PC-3 (cell line): ENCODE measurements around the gene RPS6KA2. TPM values are rescaled to one million over a fixed set of nuclear protein-coding genes. Genes with fewer than 3 reads are reported as not detected.

Source experiments
- ATAC-seq: fragments of 200-7000 bp; cut with Tn5 transposase; 2 replicates; pipeline ENCODE4 v1.9.1; 2020; ENCODE audit warnings: mild to moderate bottlenecking, moderate library complexity
- BruUV-seq: library from RNA; stranded (reverse); fragments of 400-500 nt; replicated peaks from 2 replicates; lab custom pipeline; 2021; lab: Mats Ljungman, UMichigan
- CTCF ChIA-PET: fragments of 300-600 bp; sonication (Branson Sonifier 250); formaldehyde crosslinking; loops from one replicate; lab custom pipeline; 2022; ENCODE audit warnings: antibody characterized with exemption; lab: Charles Lee
- POLR2A ChIA-PET: fragments of 300-600 bp; sonication (Branson Sonifier 250); formaldehyde crosslinking; loops from one replicate; lab custom pipeline; 2022; ENCODE audit warnings: antibody characterized with exemption; ENCODE audit not compliant: unreplicated experiment; lab: Charles Lee
- DNase-seq: peaks from one replicate; pipeline ENCODE4 v3.0.0-alpha.2; 2015
- H2AFZ ChIP-seq: fragments of 300-600 bp; sonication (generic); 2 replicates; pipeline ENCODE4 v1.6.0; 2016; ENCODE audit warnings: antibody characterized with exemption, low read length
- H3F3A ChIP-seq: fragments of 300-600 bp; sonication (generic); one replicate; pipeline ENCODE4 v1.6.0; 2017; ENCODE audit warnings: antibody characterized with exemption, low read length, control low read depth, mild to moderate bottlenecking; ENCODE audit not compliant: unreplicated experiment
- H3K27ac ChIP-seq: fragments of 300-600 bp; sonication (generic); 2 replicates; pipeline ENCODE4 v1.5.1; 2016; ENCODE audit warnings: mild to moderate bottlenecking, low read length
- H3K27me3 ChIP-seq: fragments of 300-600 bp; sonication (generic); 2 replicates; pipeline ENCODE4 v1.6.1; 2016; ENCODE audit warnings: low read length, mixed read lengths
- H3K36me3 ChIP-seq: fragments of 300-600 bp; sonication (generic); 2 replicates; pipeline ENCODE4 v1.6.1; 2016; ENCODE audit warnings: low read depth, mixed run types, low read length, mixed read lengths
- H3K4me1 ChIP-seq: fragments of 300-600 bp; sonication (generic); 2 replicates; pipeline ENCODE4 v1.5.1; 2016; ENCODE audit warnings: low read length; ENCODE audit not compliant: insufficient read depth
- H3K4me2 ChIP-seq: fragments of 300-600 bp; sonication (generic); 2 replicates; pipeline ENCODE4 v1.6.0; 2016; ENCODE audit warnings: low read length
- H3K4me3 ChIP-seq: fragments of 300-600 bp; sonication (generic); 2 replicates; pipeline ENCODE4 v1.5.1; 2016; ENCODE audit warnings: mild to moderate bottlenecking, low read length, mixed read lengths
- H3K79me2 ChIP-seq: fragments of 300-600 bp; sonication (generic); 2 replicates; pipeline ENCODE4 v1.6.1; 2017; ENCODE audit warnings: low read length, mixed read lengths
- H3K9ac ChIP-seq: fragments of 300-600 bp; sonication (generic); 2 replicates; pipeline ENCODE4 v1.6.0; 2016; ENCODE audit warnings: mild to moderate bottlenecking, low read length
- H3K9me2 ChIP-seq: fragments of 300-600 bp; sonication (generic); replicated peaks from 2 replicates; pipeline ENCODE4 v1.6.1; 2016; ENCODE audit warnings: mixed run types, low read length, mixed read lengths
- H3K9me3 ChIP-seq: fragments of 300-600 bp; sonication (generic); 2 replicates; pipeline ENCODE4 v1.6.1; 2016; ENCODE audit warnings: low read length, mixed read lengths
- H4K20me1 ChIP-seq: fragments of 300-600 bp; sonication (generic); 2 replicates; pipeline ENCODE4 v1.6.1; 2016; ENCODE audit warnings: low read length, mixed read lengths
- CTCF ChIP-seq: fragments of 300-600 bp; sonication (generic); conservative IDR thresholded peaks from 2 replicates; pipeline ENCODE4 v1.5.1; 2017; ENCODE audit warnings: antibody characterized with exemption, low read depth, mild to moderate bottlenecking, low read length
- EZH2 ChIP-seq: fragments of 300-600 bp; sonication (generic); IDR thresholded peaks from one replicate; pipeline ENCODE4 v1.6.1; 2017; ENCODE audit warnings: antibody characterized with exemption, mild to moderate bottlenecking, low read length; ENCODE audit not compliant: unreplicated experiment
- EZH2phosphoT487 ChIP-seq: fragments of 300-600 bp; sonication (generic); IDR thresholded peaks from 2 replicates; pipeline ENCODE4 v1.6.1; 2018; ENCODE audit warnings: mild to moderate bottlenecking, antibody characterized with exemption, low read length, borderline replicate concordance
- intact Hi-C: fragments of 100-400 bp; cut with micrococcal nuclease; formaldehyde crosslinking; loops from 2 replicates; pipeline ENCODE4 v1.9.0; 2023
- total RNA-seq: library from RNA; depleted of rRNA; stranded (reverse); fragments of >200 nt; gene quantifications from 2 replicates; pipeline ENCODE4 v1.2.3, GENCODE V29; 2014

The RPS6KA2 gene
- total RNA-seq, 1 experiment from 2014 or later, result 5.1 TPM

- no peak overlapping the region for H2AFZ ChIP-seq
- ATAC-seq (no peak), DNase-seq (no peak)
- H3K9me2 ChIP-seq, result no peaks in the 10 kb centered on the region
- peaks cover 5% of the 10 kb centered on the region for H3F3A ChIP-seq
- BruUV-seq, result no TSS peak
- H3K27me3 ChIP-seq, result no peaks in the 10 kb centered on the region
- intact Hi-C loops, result loop anchor here (10.0 kb wide), 1 partner anchor 170 kb away; no protein-coding TSS in a partner anchor
- POLR2A ChIA-PET, result no interaction called here
- H3K4me2 ChIP-seq, result no peak overlapping the region
- no peak overlapping the region for H3K4me3 ChIP-seq
- no peaks in the 10 kb centered on the region for H3K79me2 ChIP-seq
- H3K9ac ChIP-seq, result no peak overlapping the region
- no peaks in the 10 kb centered on the region for H4K20me1 ChIP-seq
- TF ChIP-seq EZH2, result no peak
- no peak for TF ChIP-seq EZH2phosphoT487
- no peak for TF ChIP-seq CTCF
- H3K36me3 ChIP-seq, result no peaks in the 10 kb centered on the region
- H3K4me1 ChIP-seq, result peaks cover 43% of the 10 kb centered on the region
- H3K27ac ChIP-seq, result peak overlapping the region; percentile 59; the same call in 1 of the 2 replicates
- H3K9me3 ChIP-seq, result no peaks in the 10 kb centered on the region
- CTCF ChIA-PET, result no interaction called here
These were observed 72.7 kb downstream of the RPS6KA2 start for GRCh38 chr6:166554316-166554715.

DNA sequence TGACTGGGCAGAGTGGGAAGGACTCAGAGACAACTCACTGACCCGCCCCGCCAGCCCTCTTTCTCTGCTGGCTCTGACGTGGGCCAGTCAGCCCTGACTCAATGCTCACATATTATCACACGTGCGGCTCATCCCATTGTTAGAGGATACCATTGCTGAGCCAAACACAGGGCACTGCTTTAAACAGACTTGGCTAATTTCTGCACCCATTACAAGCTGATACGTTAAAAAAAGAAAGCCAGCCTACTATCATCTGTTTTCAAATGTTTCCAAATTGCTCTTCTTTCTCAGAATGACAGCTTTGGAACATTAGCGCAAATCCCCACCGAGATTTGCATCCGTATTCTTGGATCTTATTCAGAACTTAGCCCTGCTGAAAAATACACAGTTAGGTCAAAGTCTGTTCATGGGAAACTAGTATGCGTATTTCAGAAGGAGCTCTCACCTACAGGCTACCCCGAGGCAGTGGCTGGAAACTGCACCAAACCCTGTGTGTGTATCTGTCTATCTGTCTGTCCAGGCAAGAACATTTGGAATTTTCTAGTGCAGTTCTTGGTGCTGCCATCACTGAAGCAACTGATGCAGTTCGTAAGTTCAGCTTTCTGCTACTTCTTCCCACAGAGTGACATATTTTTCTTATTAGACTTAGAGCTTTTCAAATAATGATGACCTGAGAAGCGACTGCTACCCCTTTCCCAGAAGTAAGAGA lies 73.3 kb downstream of the RPS6KA2 start:
- Histone ChIP-seq H3K9ac (no peak overlapping the region), H4K20me1 (no peaks in the 10 kb centered on the region), H3F3A (peaks cover 5% of the 10 kb centered on the region), H3K27ac (peak overlapping the region; percentile 59), H3K4me1 (peaks cover 43% of the 10 kb centered on the region), H3K9me2 (no peaks in the 10 kb centered on the region), H3K27me3 (no peaks in the 10 kb centered on the region), H3K4me3 (no peak overlapping the region), H3K9me3 (no peaks in the 10 kb centered on the region), H3K36me3 (no peaks in the 10 kb centered on the region), H2AFZ (no peak overlapping the region), H3K79me2 (no peaks in the 10 kb centered on the region), H3K4me2 (peak overlapping the region; percentile 41)
- DNase-seq (peak; percentile 69), ATAC-seq (peak; percentile 28)
- BruUV-seq, result no TSS peak
- ChIA-PET CTCF (interaction anchor here (0.6 kb wide), 1 partner anchor 261 kb away, joined by 4 read pairs; no protein-coding TSS in a partner anchor), POLR2A (no interaction called here)
- intact Hi-C loops, result loop anchor here (10.0 kb wide), 1 partner anchor 171 kb away; no protein-coding TSS in a partner anchor
- no peak for TF ChIP-seq CTCF
- TF ChIP-seq EZH2phosphoT487, result no peak
- TF ChIP-seq EZH2, result no peak

DNA sequence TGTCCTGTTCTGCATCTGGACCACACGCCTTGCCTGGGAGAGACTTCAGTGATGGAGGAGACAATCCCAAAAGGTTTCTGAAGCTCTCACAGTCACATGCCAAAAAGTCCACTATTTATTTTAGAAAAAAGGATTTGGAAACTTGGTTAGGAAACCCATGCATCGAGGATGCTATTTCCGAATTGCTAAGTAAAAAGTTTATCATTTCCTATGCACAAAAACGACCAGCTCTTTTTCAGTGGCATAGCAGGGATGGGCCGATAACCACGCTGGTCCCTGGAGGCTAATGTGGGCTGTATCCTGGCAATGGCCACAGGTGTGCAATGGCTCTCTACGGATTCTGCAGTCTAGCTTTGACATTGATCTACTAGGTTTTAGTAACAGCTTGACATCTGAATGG lies 74.5 kb downstream of the RPS6KA2 start:
- intact Hi-C loops, result loop anchor here (10.0 kb wide), 1 partner anchor 172 kb away; no protein-coding TSS in a partner anchor
- CTCF ChIA-PET, result no interaction called here
- H3F3A ChIP-seq, result peaks cover 5% of the 10 kb centered on the region
- no peaks in the 10 kb centered on the region for H3K9me3 ChIP-seq
- H3K9ac ChIP-seq, result no peak overlapping the region
- BruUV-seq, result no TSS peak
- H3K9me2 ChIP-seq, result no peaks in the 10 kb centered on the region
- H3K27me3 ChIP-seq, result no peaks in the 10 kb centered on the region
- no peak for DNase-seq
- POLR2A ChIA-PET, result no interaction called here
- H3K27ac ChIP-seq, result peak overlapping the region; percentile 59; the same call in 1 of the 2 replicates
- no peak for TF ChIP-seq CTCF
- no peak for TF ChIP-seq EZH2phosphoT487
- no peak for TF ChIP-seq EZH2
- no peak overlapping the region for H3K4me3 ChIP-seq
- no peaks in the 10 kb centered on the region for H4K20me1 ChIP-seq
- H3K36me3 ChIP-seq, result no peaks in the 10 kb centered on the region
- H2AFZ ChIP-seq, result no peak overlapping the region
- 0 out of 2 replicates have a peak overlapping the region, but pooled peaks have one; percentile 30 for H3K4me2 ChIP-seq
- no peaks in the 10 kb centered on the region for H3K79me2 ChIP-seq
- no peak for ATAC-seq
- H3K4me1 ChIP-seq, result peaks cover 32% of the 10 kb centered on the region
